H9 (cell line): Measurements from ENCODE around the gene NCAM2. TPM values are rescaled to one million over a fixed set of nuclear protein-coding genes. Genes with fewer than 3 reads are reported as not detected.

Experiments used
- DNase-seq: peaks from one replicate; pipeline ENCODE4 v3.0.0-alpha.2; 2017
- H2AFZ ChIP-seq: one replicate; pipeline ENCODE4 v1.6.1; 2013; ENCODE audit warnings: mild to moderate bottlenecking, low read length, control low read depth, moderate library complexity
- H2AK5ac ChIP-seq: 2 replicates; pipeline ENCODE4 v1.6.1; 2013; ENCODE audit warnings: low read length, control low read depth, mixed read lengths; ENCODE audit not compliant: insufficient read length
- H2BK120ac ChIP-seq: one replicate; pipeline ENCODE4 v1.6.1; 2013; ENCODE audit warnings: low read depth, mild to moderate bottlenecking, low read length, control low read depth, inconsistent platforms; ENCODE audit not compliant: poor library complexity, severe bottlenecking
- H2BK12ac ChIP-seq: 2 replicates; pipeline ENCODE4 v1.6.1; 2013; ENCODE audit warnings: low read length, control low read depth, mixed read lengths, low read depth; ENCODE audit not compliant: insufficient read length
- H2BK15ac ChIP-seq: 2 replicates; pipeline ENCODE4 v1.6.1; 2013; ENCODE audit warnings: low read depth, low read length, control low read depth
- H2BK20ac ChIP-seq: one replicate; pipeline ENCODE4 v1.6.1; 2013; ENCODE audit warnings: low read depth, mild to moderate bottlenecking, low read length, control low read depth, inconsistent platforms; ENCODE audit not compliant: poor library complexity, severe bottlenecking
- H2BK5ac ChIP-seq: 2 replicates; pipeline ENCODE4 v1.6.1; 2013; ENCODE audit warnings: low read length, control low read depth, mixed read lengths; ENCODE audit not compliant: insufficient read length
- H3K14ac ChIP-seq: 2 replicates; pipeline ENCODE4 v1.6.1; 2013; ENCODE audit warnings: low read length, control low read depth; ENCODE audit not compliant: insufficient read depth
- H3K18ac ChIP-seq: 2 replicates; pipeline ENCODE4 v1.6.1; 2013; ENCODE audit warnings: low read depth, mild to moderate bottlenecking, mixed read lengths, low read length, control low read depth; ENCODE audit not compliant: insufficient read length
- H3K23ac ChIP-seq: 2 replicates; pipeline ENCODE4 v1.6.1; 2013; ENCODE audit warnings: low read length, control low read depth, mixed read lengths, low read depth; ENCODE audit not compliant: insufficient read length
- H3K23me2 ChIP-seq: 2 replicates; pipeline ENCODE4 v1.6.1; 2013; ENCODE audit warnings: low read depth, mild to moderate bottlenecking, mixed read lengths, low read length, control low read depth; ENCODE audit not compliant: insufficient read length, poor library complexity, severe bottlenecking
- H3K27ac ChIP-seq: 2 replicates; pipeline ENCODE4 v1.5.1; 2013; ENCODE audit warnings: low read length, control low read depth, mixed read lengths, low read depth; ENCODE audit not compliant: insufficient read length
- H3K27me3 ChIP-seq: 2 replicates; pipeline ENCODE4 v1.6.1; 2013; ENCODE audit warnings: low read length, control low read depth, inconsistent platforms; ENCODE audit not compliant: insufficient read depth
- H3K4ac ChIP-seq: 2 replicates; pipeline ENCODE4 v1.6.1; 2013; ENCODE audit warnings: low read depth, mild to moderate bottlenecking, control low read depth, inconsistent platforms, low read length, moderate library complexity
- H3K4me1 ChIP-seq: 2 replicates; pipeline ENCODE4 v1.6.1; 2013; ENCODE audit warnings: low read length, control low read depth, inconsistent platforms; ENCODE audit not compliant: insufficient read depth
- H3K4me2 ChIP-seq: 2 replicates; pipeline ENCODE4 v1.6.1; 2013; ENCODE audit warnings: low read length, control low read depth, mixed read lengths; ENCODE audit not compliant: insufficient read length, insufficient read depth
- H3K56ac ChIP-seq: 2 replicates; pipeline ENCODE4 v1.6.1; 2013; ENCODE audit warnings: low read depth, mild to moderate bottlenecking, mixed read lengths, low read length, control low read depth; ENCODE audit not compliant: insufficient read length
- H3K79me1 ChIP-seq: 2 replicates; pipeline ENCODE4 v1.6.1; 2013; ENCODE audit warnings: low read depth, mild to moderate bottlenecking, moderate library complexity, low read length, control low read depth, inconsistent platforms; ENCODE audit not compliant: insufficient read depth, poor library complexity, severe bottlenecking
- H3K79me2 ChIP-seq: 2 replicates; pipeline ENCODE4 v1.6.1; 2013; ENCODE audit warnings: low read length, control low read depth, inconsistent platforms; ENCODE audit not compliant: insufficient read depth
- H3K9ac ChIP-seq: 2 replicates; pipeline ENCODE4 v1.6.1; 2013; ENCODE audit warnings: low read length, control low read depth, mixed read lengths; ENCODE audit not compliant: insufficient read length; ENCODE audit errors: extremely low read depth
- H3K9me3 ChIP-seq: one replicate; pipeline ENCODE4 v1.6.1; 2013; ENCODE audit warnings: low read depth, low read length, inconsistent platforms; ENCODE audit not compliant: control insufficient read depth
- H3T11ph ChIP-seq: one replicate; pipeline ENCODE4 v1.6.1; 2013; ENCODE audit warnings: mild to moderate bottlenecking, low read length, control low read depth, inconsistent platforms
- H4K20me1 ChIP-seq: one replicate; pipeline ENCODE4 v1.6.1; 2013; ENCODE audit not compliant: control insufficient read depth, insufficient read length, insufficient read depth
- H4K5ac ChIP-seq: 2 replicates; pipeline ENCODE4 v1.6.1; 2013; ENCODE audit warnings: low read depth, mild to moderate bottlenecking, mixed read lengths, low read length, control low read depth; ENCODE audit not compliant: insufficient read length
- H4K8ac ChIP-seq: replicated peaks from 2 replicates; pipeline ENCODE4 v1.6.1; 2013; ENCODE audit warnings: low read length, control low read depth, mixed read lengths, low read depth; ENCODE audit not compliant: insufficient read length
- H4K91ac ChIP-seq: 2 replicates; pipeline ENCODE4 v1.6.1; 2013; ENCODE audit warnings: low read depth, mild to moderate bottlenecking, moderate library complexity, mixed read lengths, low read length, control low read depth; ENCODE audit not compliant: insufficient read length
- H3K27ac Mint-ChIP-seq, 3 experiments: 2 replicates in 2 of 3; 3 replicates in 1 of 3; pipeline ENCODE4 v1.8.0; 2020 to 2021; ENCODE audit warnings: mixed read lengths in 3 of 3, mild to moderate bottlenecking in 1 of 3, moderate library complexity in 1 of 3
- H3K27me3 Mint-ChIP-seq: 2 replicates; pipeline ENCODE4 v1.8.0; 2021; ENCODE audit warnings: low read depth, mild to moderate bottlenecking, moderate library complexity, mixed read lengths
- H3K36me3 Mint-ChIP-seq, 3 experiments: 2 replicates in 2 of 3; 3 replicates in 1 of 3; pipeline ENCODE4 v1.8.0; 2020 to 2021; ENCODE audit warnings: low read depth in 3 of 3, mixed read lengths in 3 of 3; ENCODE audit not compliant: insufficient read depth in 1 of 3
- H3K4me1 Mint-ChIP-seq, 2 experiments: 2 replicates each; pipeline ENCODE4 v1.8.0; 2020; ENCODE audit warnings: mixed read lengths in 2 of 2
- H3K4me3 Mint-ChIP-seq, 2 experiments: 2 replicates in 1 of 2; 3 replicates in 1 of 2; pipeline ENCODE4 v1.8.0; 2020 to 2021; ENCODE audit warnings: mild to moderate bottlenecking in 2 of 2, mixed read lengths in 2 of 2, moderate library complexity in 1 of 2
- H3K9me3 Mint-ChIP-seq, 2 experiments: 2 replicates in 1 of 2; 3 replicates in 1 of 2; pipeline ENCODE4 v1.8.0; 2020; ENCODE audit warnings: mild to moderate bottlenecking in 2 of 2, mixed read lengths in 2 of 2, moderate library complexity in 1 of 2
- total RNA-seq: library from RNA; stranded (reverse); gene quantifications from 2 replicates; pipeline ENCODE4 v1.2.1, GENCODE V29; 2021
- TF ChIP-seq, protein P1 (sequence below): fragments of 200-600 bp; sonication (generic); conservative IDR thresholded peaks from 3 replicates; pipeline ENCODE4 v1.8.0; 2021; ENCODE audit warnings: antibody characterized with exemption, mild to moderate bottlenecking

Gene NCAM2
- total RNA-seq, 1 experiment from 2014 or later, result 2.2 TPM

DNA sequence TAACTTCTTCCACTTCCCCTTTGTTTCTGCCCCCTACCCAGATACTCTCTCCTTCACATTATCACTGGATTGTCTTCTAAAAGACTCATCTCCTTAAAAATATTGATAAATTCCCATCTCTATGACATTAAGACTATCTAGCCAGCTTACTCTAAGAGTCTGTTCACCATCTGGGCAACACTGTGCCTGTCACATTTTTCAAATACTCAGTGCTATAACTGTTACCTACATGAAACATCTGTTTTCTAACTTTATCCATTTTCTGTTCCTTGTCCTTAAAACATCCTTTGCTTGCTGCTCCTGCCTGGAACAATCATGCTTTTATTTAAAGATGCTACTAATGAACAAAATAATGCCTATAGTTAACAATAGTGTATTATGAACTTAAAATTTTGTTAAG is 81.4 kb downstream of the NCAM2 start:
- H3T11ph ChIP-seq, result no peak overlapping the region
- H3K9me3 ChIP-seq, result no peaks in the 10 kb centered on the region
- H3K4ac ChIP-seq, result no peak overlapping the region
- no peak overlapping the region for H2BK5ac ChIP-seq
- no peak overlapping the region for H3K18ac ChIP-seq
- H4K5ac ChIP-seq, result no peak overlapping the region
- no peaks in the 10 kb centered on the region for H3K4me1 ChIP-seq
- no peak overlapping the region for H2BK20ac ChIP-seq
- no peaks in the 10 kb centered on the region for H3K23me2 ChIP-seq
- H4K8ac ChIP-seq, result no peak overlapping the region
- no peak overlapping the region for H3K14ac ChIP-seq
- Mint-ChIP-seq H3K4me3 (no peak overlapping the region), H3K9me3 (peaks cover under 1 to 3% of the 10 kb centered on the region in 2 experiments; a peak in 3 of 5 replicates), H3K4me1 (peaks cover 7% of the 10 kb centered on the region in 2 experiments; a peak in 3 of 4 replicates), H3K27ac (peak overlapping the region in 2 of 3 experiments; percentile 4 to 8; a peak in 3 of 7 replicates), H3K36me3 (no peaks in the 10 kb centered on the region; a peak in 1 of 7 replicates), H3K27me3 (no peaks in the 10 kb centered on the region)
- TF ChIP-seq, protein P1, sequence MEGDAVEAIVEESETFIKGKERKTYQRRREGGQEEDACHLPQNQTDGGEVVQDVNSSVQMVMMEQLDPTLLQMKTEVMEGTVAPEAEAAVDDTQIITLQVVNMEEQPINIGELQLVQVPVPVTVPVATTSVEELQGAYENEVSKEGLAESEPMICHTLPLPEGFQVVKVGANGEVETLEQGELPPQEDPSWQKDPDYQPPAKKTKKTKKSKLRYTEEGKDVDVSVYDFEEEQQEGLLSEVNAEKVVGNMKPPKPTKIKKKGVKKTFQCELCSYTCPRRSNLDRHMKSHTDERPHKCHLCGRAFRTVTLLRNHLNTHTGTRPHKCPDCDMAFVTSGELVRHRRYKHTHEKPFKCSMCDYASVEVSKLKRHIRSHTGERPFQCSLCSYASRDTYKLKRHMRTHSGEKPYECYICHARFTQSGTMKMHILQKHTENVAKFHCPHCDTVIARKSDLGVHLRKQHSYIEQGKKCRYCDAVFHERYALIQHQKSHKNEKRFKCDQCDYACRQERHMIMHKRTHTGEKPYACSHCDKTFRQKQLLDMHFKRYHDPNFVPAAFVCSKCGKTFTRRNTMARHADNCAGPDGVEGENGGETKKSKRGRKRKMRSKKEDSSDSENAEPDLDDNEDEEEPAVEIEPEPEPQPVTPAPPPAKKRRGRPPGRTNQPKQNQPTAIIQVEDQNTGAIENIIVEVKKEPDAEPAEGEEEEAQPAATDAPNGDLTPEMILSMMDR, result no peak
- H2AFZ ChIP-seq, result no peak overlapping the region
- H3K79me1 ChIP-seq, result no peaks in the 10 kb centered on the region
- no peak overlapping the region for H4K91ac ChIP-seq
- H3K9ac ChIP-seq, result no peak overlapping the region
- H2BK15ac ChIP-seq, result no peak overlapping the region
- H2BK120ac ChIP-seq, result no peak overlapping the region
- no peak overlapping the region for H3K56ac ChIP-seq
- no peaks in the 10 kb centered on the region for H3K79me2 ChIP-seq
- DNase-seq, result no peak
- H3K27me3 ChIP-seq, result no peaks in the 10 kb centered on the region
- no peak overlapping the region for H2BK12ac ChIP-seq
- no peaks in the 10 kb centered on the region for H4K20me1 ChIP-seq
- H3K4me2 ChIP-seq, result no peak overlapping the region
- no peak overlapping the region for H3K27ac ChIP-seq
- H2AK5ac ChIP-seq, result no peak overlapping the region
- no peak overlapping the region for H3K23ac ChIP-seq
